ENCODE measurements around the gene LGALS4.
"Not testable (repeated sequence)": the region's sequence is repeated elsewhere in the genome, so short reads cannot be mapped to it uniquely, and the experiment has no call there.

Gene LGALS4

DNA sequence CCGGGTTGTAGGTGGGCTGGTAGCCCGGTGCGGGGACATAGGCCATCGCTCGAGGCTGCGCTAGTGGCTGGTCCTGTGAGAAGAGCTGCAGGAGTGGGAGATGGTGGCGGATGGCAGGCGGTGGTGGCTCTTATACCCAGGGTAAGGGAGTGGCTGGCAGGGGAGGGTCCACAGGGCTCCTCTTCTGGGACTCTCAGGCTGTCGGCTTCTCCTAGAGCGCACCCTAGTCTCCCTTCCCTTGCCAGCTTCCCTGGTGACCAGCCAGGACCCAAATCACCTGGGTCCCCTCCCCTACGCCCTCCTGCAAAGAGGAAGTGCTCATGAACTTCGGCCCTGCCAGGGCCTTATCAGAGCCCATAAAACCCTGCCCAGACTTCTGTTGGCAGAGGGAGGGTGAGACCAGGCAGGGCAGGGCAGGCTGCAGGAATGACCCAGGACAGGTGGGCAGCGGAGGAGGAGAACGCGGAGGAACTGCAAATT, at the start of gene LGALS4:
Gene LGALS4 (minus strand): TSS at position 105 of the 480 bp plus-strand sequence. CDS start 59 bp downstream, at position 46.
- Histone ChIP-seq H3K9ac (ENCODE audit: low read length) (no peak within 1 kb of the TSS), H3F3A (ENCODE audit: insufficient read depth, low read length) (no peaks in the 10 kb centered on the region), H3K4me2 (ENCODE audit: low read depth, low read length) (no peak within 1 kb of the TSS), H3K79me2 (ENCODE audit: low read length) (no peaks in the 10 kb centered on the region), H3K27ac (ENCODE audit: low read length) (no peak within 1 kb of the TSS), H3K27me3 (replicated peaks; ENCODE audit: insufficient read depth, low read length) (no peaks in the 10 kb centered on the region), H2AFZ (ENCODE audit: low read length) (no peak within 1 kb of the TSS), H3K9me3 (replicated peaks; ENCODE audit: insufficient read depth, low read length) (no peaks in the 10 kb centered on the region), H3K4me1 (ENCODE audit: low read length) (no peaks in the 10 kb centered on the region), H4K20me1 (ENCODE audit: insufficient read depth, low read length) (no peaks in the 10 kb centered on the region), H3K9me2 (replicated peaks; ENCODE audit: insufficient read depth, low read length) (no peaks in the 10 kb centered on the region), H3K36me3 (replicated peaks; ENCODE audit: insufficient read depth, low read length) (no peaks in the 10 kb centered on the region), H3K4me3 (ENCODE audit: low read length) (no peak within 1 kb of the TSS)
- no peak for DNase-seq
- no peak for TF ChIP-seq EZH2 (optimal IDR thresholded peaks at IDR 0.05; ENCODE audit: low read depth, low read length)
- TF ChIP-seq, protein P1, sequence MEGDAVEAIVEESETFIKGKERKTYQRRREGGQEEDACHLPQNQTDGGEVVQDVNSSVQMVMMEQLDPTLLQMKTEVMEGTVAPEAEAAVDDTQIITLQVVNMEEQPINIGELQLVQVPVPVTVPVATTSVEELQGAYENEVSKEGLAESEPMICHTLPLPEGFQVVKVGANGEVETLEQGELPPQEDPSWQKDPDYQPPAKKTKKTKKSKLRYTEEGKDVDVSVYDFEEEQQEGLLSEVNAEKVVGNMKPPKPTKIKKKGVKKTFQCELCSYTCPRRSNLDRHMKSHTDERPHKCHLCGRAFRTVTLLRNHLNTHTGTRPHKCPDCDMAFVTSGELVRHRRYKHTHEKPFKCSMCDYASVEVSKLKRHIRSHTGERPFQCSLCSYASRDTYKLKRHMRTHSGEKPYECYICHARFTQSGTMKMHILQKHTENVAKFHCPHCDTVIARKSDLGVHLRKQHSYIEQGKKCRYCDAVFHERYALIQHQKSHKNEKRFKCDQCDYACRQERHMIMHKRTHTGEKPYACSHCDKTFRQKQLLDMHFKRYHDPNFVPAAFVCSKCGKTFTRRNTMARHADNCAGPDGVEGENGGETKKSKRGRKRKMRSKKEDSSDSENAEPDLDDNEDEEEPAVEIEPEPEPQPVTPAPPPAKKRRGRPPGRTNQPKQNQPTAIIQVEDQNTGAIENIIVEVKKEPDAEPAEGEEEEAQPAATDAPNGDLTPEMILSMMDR (IDR thresholded peaks at IDR 0.05; ENCODE audit: low read length), result no peak

- Histone ChIP-seq H3F3A (ENCODE audit: insufficient read depth, low read length) (peaks cover 11% of the 10 kb centered on the region), H3K4me3 (ENCODE audit: low read length) (no peak overlapping the region), H3K9ac (ENCODE audit: low read length) (no peak overlapping the region)
These were observed 48.6 kb upstream of the LGALS4 start for GRCh38 chr19:38861368-38861767.

DNA sequence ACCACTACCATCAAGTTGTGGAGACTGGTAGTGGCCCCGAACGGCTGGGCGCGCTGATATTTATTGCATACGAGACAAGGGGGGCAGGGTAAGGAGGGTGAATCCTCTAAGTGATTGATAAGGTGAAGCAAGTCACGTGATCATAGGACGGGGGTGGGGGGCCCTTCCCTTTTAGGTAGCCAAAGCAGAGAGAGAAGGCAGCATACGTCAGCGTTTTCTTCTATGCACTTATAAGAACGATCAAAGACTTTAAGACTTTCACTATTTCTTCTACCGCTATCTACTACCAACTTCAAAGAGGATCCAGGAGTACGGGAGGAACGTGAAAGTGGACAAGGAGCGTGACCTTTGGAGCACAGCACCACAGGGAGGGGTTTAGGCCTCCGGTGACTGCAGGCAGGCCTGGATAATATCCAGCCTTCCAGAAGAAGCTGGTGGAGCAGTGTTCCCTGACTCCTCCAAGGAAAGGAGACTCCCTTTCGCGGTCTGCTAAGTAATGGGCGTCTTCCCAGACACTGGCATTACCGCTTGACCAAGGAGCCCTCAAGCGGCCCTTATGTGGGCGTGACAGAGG, 47.0 kb upstream of the LGALS4 start:
- DNase-seq; H4K20me1 ChIP-seq (ENCODE audit: insufficient read depth, low read length); H3K4me3 ChIP-seq (ENCODE audit: low read length); H3K9me2 ChIP-seq (replicated peaks; ENCODE audit: insufficient read depth, low read length); H3K79me2 ChIP-seq (ENCODE audit: low read length); H3K27me3 ChIP-seq (replicated peaks; ENCODE audit: insufficient read depth, low read length); H3K9ac ChIP-seq (ENCODE audit: low read length); H3K36me3 ChIP-seq (replicated peaks; ENCODE audit: insufficient read depth, low read length); H3K4me2 ChIP-seq (ENCODE audit: low read depth, low read length); H3K27ac ChIP-seq (ENCODE audit: low read length); H3K9me3 ChIP-seq (replicated peaks; ENCODE audit: insufficient read depth, low read length); H2AFZ ChIP-seq (ENCODE audit: low read length): not testable (repeated sequence)
- Histone ChIP-seq H3K4me1 (ENCODE audit: low read length) (peaks cover 11% of the 10 kb centered on the region), H3F3A (ENCODE audit: insufficient read depth, low read length) (peaks cover 11% of the 10 kb centered on the region)

More at GRCh38 chr19:38861368-38861767, 48.6 kb upstream of the LGALS4 start:
- H3K4me2 ChIP-seq (ENCODE audit: low read depth, low read length), result no peak overlapping the region
- TF ChIP-seq, protein P1 (IDR thresholded peaks at IDR 0.05; ENCODE audit: low read length), result no peak
- TF ChIP-seq EZH2phosphoT487 (IDR thresholded peaks at IDR 0.05; ENCODE audit: low read length) (no peak), EZH2 (optimal IDR thresholded peaks at IDR 0.05; ENCODE audit: low read depth, low read length) (no peak)
- DNase-seq, result no peak
- H3K9me2 ChIP-seq (replicated peaks; ENCODE audit: insufficient read depth, low read length), result no peaks in the 10 kb centered on the region
- no peaks in the 10 kb centered on the region for H3K79me2 ChIP-seq (ENCODE audit: low read length)
- H3K27ac ChIP-seq (ENCODE audit: low read length), result no peak overlapping the region
- no peaks in the 10 kb centered on the region for H3K27me3 ChIP-seq (replicated peaks; ENCODE audit: insufficient read depth, low read length)
- no peaks in the 10 kb centered on the region for H3K9me3 ChIP-seq (replicated peaks; ENCODE audit: insufficient read depth, low read length)
- no peaks in the 10 kb centered on the region for H4K20me1 ChIP-seq (ENCODE audit: insufficient read depth, low read length)
- H2AFZ ChIP-seq (ENCODE audit: low read length), result no peak overlapping the region
- H3K36me3 ChIP-seq (replicated peaks; ENCODE audit: insufficient read depth, low read length), result no peaks in the 10 kb centered on the region
- H3K4me1 ChIP-seq (ENCODE audit: low read length), result peaks cover 11% of the 10 kb centered on the region

- Histone ChIP-seq H3K4me1 (ENCODE audit: low read length) (peaks cover 11% of the 10 kb centered on the region), H3K4me2 (ENCODE audit: low read depth, low read length) (peak overlapping the region; percentile 71)
- DNase-seq, result no peak
These were observed 44.1 kb upstream of the LGALS4 start for GRCh38 chr19:38856813-38857212.

GRCh38 chr19:38855751-38856150, 43.0 kb upstream of the LGALS4 start:
- H3K9me2 ChIP-seq (replicated peaks; ENCODE audit: insufficient read depth, low read length); H3K9me3 ChIP-seq (replicated peaks; ENCODE audit: insufficient read depth, low read length); DNase-seq; H3K9ac ChIP-seq (ENCODE audit: low read length); H2AFZ ChIP-seq (ENCODE audit: low read length); H3K4me3 ChIP-seq (ENCODE audit: low read length); H3K27ac ChIP-seq (ENCODE audit: low read length); H4K20me1 ChIP-seq (ENCODE audit: insufficient read depth, low read length); H3K27me3 ChIP-seq (replicated peaks; ENCODE audit: insufficient read depth, low read length); H3K4me2 ChIP-seq (ENCODE audit: low read depth, low read length); H3K36me3 ChIP-seq (replicated peaks; ENCODE audit: insufficient read depth, low read length): not testable (repeated sequence)
- H3F3A ChIP-seq (ENCODE audit: insufficient read depth, low read length), result peaks cover 21% of the 10 kb centered on the region
- peaks cover 17% of the 10 kb centered on the region for H3K4me1 ChIP-seq (ENCODE audit: low read length)
- peaks cover 14% of the 10 kb centered on the region; the same call in 1 of the 2 replicates for H3K79me2 ChIP-seq (ENCODE audit: low read length)

More at GRCh38 chr19:38856813-38857212, 44.1 kb upstream of the LGALS4 start:
- Histone ChIP-seq H3K79me2 (ENCODE audit: low read length) (peaks cover 10% of the 10 kb centered on the region; the same call in 1 of the 2 replicates), H3K9me2 (replicated peaks; ENCODE audit: insufficient read depth, low read length) (no peaks in the 10 kb centered on the region), H3K4me3 (ENCODE audit: low read length) (peak overlapping the region; percentile 21; the same call in 1 of the 2 replicates), H3K36me3 (replicated peaks; ENCODE audit: insufficient read depth, low read length) (no peaks in the 10 kb centered on the region), H3K9me3 (replicated peaks; ENCODE audit: insufficient read depth, low read length) (no peaks in the 10 kb centered on the region), H3K27ac (ENCODE audit: low read length) (peak overlapping the region; percentile 76), H3F3A (ENCODE audit: insufficient read depth, low read length) (peaks cover 11% of the 10 kb centered on the region), H4K20me1 (ENCODE audit: insufficient read depth, low read length) (no peaks in the 10 kb centered on the region), H3K27me3 (replicated peaks; ENCODE audit: insufficient read depth, low read length) (no peaks in the 10 kb centered on the region), H2AFZ (ENCODE audit: low read length) (no peak overlapping the region; the same call in 1 of the 2 replicates), H3K9ac (ENCODE audit: low read length) (peak overlapping the region; percentile 37; the same call in 1 of the 2 replicates)
- TF ChIP-seq EZH2phosphoT487 (IDR thresholded peaks at IDR 0.05; ENCODE audit: low read length) (no peak), EZH2 (optimal IDR thresholded peaks at IDR 0.05; ENCODE audit: low read depth, low read length) (no peak)
- TF ChIP-seq, protein P1 (IDR thresholded peaks at IDR 0.05; ENCODE audit: low read length), result no peak

Data from MM.1S (cell line).